B cell (primary cell): Measurements from ENCODE around the gene CEACAM1. TPM values are rescaled to one million over a fixed set of nuclear protein-coding genes. Genes with fewer than 3 reads are reported as not detected.
"Not testable (repeated sequence)": the region's sequence is repeated elsewhere in the genome, so short reads cannot be mapped to it uniquely, and the experiment has no call there.

Experiments used
- ATAC-seq: fragments of 200-7000 bp; cut with Tn5 transposase; one replicate; pipeline ENCODE4 v1.10.0; 2021; ENCODE audit warnings: low read depth, mild to moderate bottlenecking, moderate number of reproducible peaks, moderate library complexity
- CTCF ChIA-PET: fragments of 350-600 bp; sonication (Branson Sonifier 250); formaldehyde crosslinking; loops from one replicate; lab custom pipeline; 2021; ENCODE audit warnings: antibody characterized with exemption, inconsistent platforms; lab: Charles Lee
- POLR2A ChIA-PET: fragments of 350-600 bp; sonication (Branson Sonifier 250); formaldehyde crosslinking; loops from one replicate; lab custom pipeline; 2021; ENCODE audit warnings: antibody characterized with exemption; lab: Charles Lee
- DNase-seq: peaks from one replicate; pipeline ENCODE4 v3.0.0; 2013
- H2AFZ ChIP-seq: 2 replicates; pipeline ENCODE4 v1.6.1; 2012; ENCODE audit warnings: mild to moderate bottlenecking, low read depth, low read length; ENCODE audit not compliant: insufficient read depth, poor library complexity, severe bottlenecking
- H3K27ac ChIP-seq, 2 donors: 1 replicate in 1 of 2; 2 replicates in 1 of 2; pipeline ENCODE4 v1.5.1; 2012 to 2013; ENCODE audit warnings: low read length in 2 of 2, mild to moderate bottlenecking in 2 of 2, moderate library complexity in 1 of 2
- H3K27me3 ChIP-seq, 4 experiments: fragments of 200-600 bp in 1 of 4; sonication (generic) in 1 of 4; replicated peaks in 1 of 4; 1 replicate in 2 of 4; 2 replicates in 2 of 4; pipeline versions ENCODE4 v1.6.1 to v1.7.0; 2013 to 2016; ENCODE audit warnings: low read length in 3 of 4, mild to moderate bottlenecking in 2 of 4, mixed read lengths in 1 of 4, moderate library complexity in 1 of 4; ENCODE audit not compliant: insufficient read depth in 4 of 4, control insufficient read depth in 3 of 4; ENCODE audit errors: control extremely low read depth in 1 of 4
- H3K36me3 ChIP-seq, 2 experiments: replicated peaks in 1 of 2; 1 replicate in 1 of 2; 2 replicates in 1 of 2; pipeline versions ENCODE4 v1.6.1 to v1.7.1; 2013; ENCODE audit warnings: low read length in 1 of 2; ENCODE audit not compliant: insufficient read depth in 2 of 2, control insufficient read depth in 1 of 2; ENCODE audit errors: control extremely low read depth in 1 of 2, extremely low read depth in 1 of 2
- H3K4me1 ChIP-seq, 2 donors: fragments of 200-600 bp in 1 of 2; sonication (generic) in 1 of 2; 1 replicate in 1 of 2; 2 replicates in 1 of 2; pipeline versions ENCODE4 v1.5.1 to v1.6.1; 2013 to 2017; ENCODE audit warnings: low read length in 2 of 2; ENCODE audit not compliant: control insufficient read depth in 2 of 2, insufficient read depth in 2 of 2
- H3K4me2 ChIP-seq: replicated peaks from 2 replicates; pipeline ENCODE3; 2012; ENCODE audit warnings: mild to moderate bottlenecking, low read depth, low read length; ENCODE audit not compliant: poor library complexity, severe bottlenecking
- H3K4me3 ChIP-seq, 5 experiments: fragments of 200-600 bp in 1 of 5; sonication (generic) in 1 of 5; 1 replicate in 3 of 5; 2 replicates in 2 of 5; pipeline versions ENCODE4 v1.5.1 to v1.7.0; 2011 to 2016; ENCODE audit warnings: low read length in 4 of 5, mild to moderate bottlenecking in 4 of 5, low read depth in 2 of 5, control low read depth in 1 of 5, moderate library complexity in 1 of 5; ENCODE audit not compliant: insufficient read depth in 1 of 5; ENCODE audit errors: control extremely low read depth in 1 of 5, extremely low read depth in 1 of 5
- H3K79me2 ChIP-seq: fragments of 200-600 bp; sonication (generic); one replicate; pipeline ENCODE4 v1.6.0; 2016; ENCODE audit warnings: low read length; ENCODE audit not compliant: control insufficient read depth, insufficient read depth
- H3K9ac ChIP-seq: fragments of 200-600 bp; sonication (generic); 2 replicates; pipeline ENCODE4 v1.6.1; 2017; ENCODE audit warnings: mild to moderate bottlenecking, low read length, moderate library complexity
- H3K9me3 ChIP-seq, 3 donors: one replicate each; pipeline versions ENCODE4 v1.6.1 to v1.7.1; 2013; ENCODE audit warnings: low read length in 2 of 3; ENCODE audit not compliant: control insufficient read depth in 2 of 3, insufficient read depth in 1 of 3; ENCODE audit errors: control extremely low read depth in 1 of 3
- H4K20me1 ChIP-seq: 2 replicates; pipeline ENCODE4 v1.6.0; 2012; ENCODE audit warnings: mild to moderate bottlenecking, low read length; ENCODE audit not compliant: insufficient read depth, control insufficient read depth, poor library complexity, severe bottlenecking
- H3K27ac Mint-ChIP-seq: one replicate; pipeline ENCODE4 v1.8.0; 2021; ENCODE audit warnings: mixed read lengths
- H3K27me3 Mint-ChIP-seq: one replicate; pipeline ENCODE4 v1.8.0; 2021; ENCODE audit warnings: mixed read lengths
- H3K4me1 Mint-ChIP-seq: one replicate; pipeline ENCODE4 v1.8.0; 2021; ENCODE audit warnings: mixed read lengths
- H3K4me3 Mint-ChIP-seq: one replicate; pipeline ENCODE4 v1.8.0; 2021; ENCODE audit warnings: mixed read lengths
- H3K9me3 Mint-ChIP-seq: one replicate; pipeline ENCODE4 v1.8.0; 2022; ENCODE audit warnings: mixed read lengths; ENCODE audit not compliant: insufficient read depth
- EZH2 ChIP-seq: IDR thresholded peaks from 2 replicates; pipeline ENCODE4 v1.6.1; 2012; ENCODE audit warnings: borderline replicate concordance, low read depth, mild to moderate bottlenecking, moderate library complexity, low read length; ENCODE audit not compliant: insufficient read depth, poor library complexity, severe bottlenecking
- WGBS: methylation state at CpG from one replicate; pipeline ENCODE4 v1.1.5; 2013; ENCODE audit warnings: missing lambda C conversion rate; ENCODE audit not compliant: insufficient coverage; 5-methylcytosine and 5-hydroxymethylcytosine counted together
- intact Hi-C: fragments of 100-400 bp; cut with micrococcal nuclease; formaldehyde crosslinking; loops from one replicate; pipeline ENCODE4 v1.10.0; 2022
- polyA plus RNA-seq: library from polyadenylated mRNA; depleted of rRNA; stranded (reverse); fragments of >200 nt; gene quantifications from 2 replicates; pipeline ENCODE4 v1.2.3, GENCODE V29; 2012
- total RNA-seq, 2 donors: library from RNA; stranded (reverse); fragments of 120-200 nt in 1 of 2; gene quantifications; 1 replicate in 1 of 2; 2 replicates in 1 of 2; pipeline versions ENCODE4 v1.2.3 to v1.2.4, GENCODE V29; 2013 to 2022
- TF ChIP-seq, protein P1 (sequence below): fragments of 200-600 bp; IDR thresholded peaks from one replicate; pipeline ENCODE4 v1.8.0; 2022; ENCODE audit warnings: antibody characterized with exemption, mild to moderate bottlenecking

CEACAM1 gene
- total and polyA plus RNA-seq, 2 donors (not counting 1 experiment from before 2014, with no cell fraction given), result 8.8 to 14.6 TPM

DNA sequence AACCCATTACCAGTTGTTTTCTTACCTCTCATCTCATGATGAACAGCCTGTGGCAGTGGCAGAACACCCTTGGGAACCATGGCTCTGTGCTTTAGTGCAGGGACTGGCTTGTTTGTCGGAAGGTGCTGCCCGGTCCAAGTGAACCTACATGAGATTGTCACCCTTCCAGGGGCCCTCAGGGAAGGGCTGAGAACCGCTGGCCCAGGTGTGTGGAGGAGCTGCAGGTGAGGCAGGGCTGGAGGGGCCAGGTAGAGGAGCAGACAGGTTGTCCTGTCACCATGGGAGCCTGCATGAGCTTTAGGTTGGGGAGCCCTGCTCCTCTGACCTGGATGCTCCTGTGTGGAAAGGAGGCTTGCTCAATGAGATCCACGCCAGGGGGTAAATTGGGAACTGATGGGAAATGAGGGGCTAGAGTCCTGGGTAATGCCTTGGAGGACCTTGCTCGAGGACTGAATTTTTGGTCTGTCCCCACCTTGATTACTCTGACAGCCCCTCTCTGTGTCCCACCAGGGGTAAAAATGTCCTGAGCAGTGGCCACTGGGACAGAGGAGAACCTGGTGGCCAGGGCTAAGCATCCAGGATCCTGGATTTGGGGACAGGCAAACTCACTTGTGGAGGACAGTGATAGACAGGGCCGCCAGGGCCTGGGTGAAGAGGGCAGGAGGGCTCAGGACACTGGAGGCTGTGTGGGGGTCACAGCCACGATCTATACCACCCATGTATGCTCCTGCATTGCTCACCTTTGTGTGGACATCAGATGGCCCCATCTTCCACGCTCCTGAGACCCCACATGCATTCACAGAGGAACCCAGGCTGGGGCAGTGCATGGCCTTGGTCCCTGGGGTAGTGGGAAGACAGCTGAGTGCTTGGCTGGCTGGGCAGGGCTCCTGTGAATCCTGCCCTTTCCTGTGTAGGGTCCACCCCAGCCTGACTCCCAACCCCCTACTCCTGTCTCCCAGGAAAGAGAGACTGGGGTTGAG lies 24.1 kb upstream of the CEACAM1 start:
- H3K27me3 ChIP-seq, result peaks cover 0 to 25% (median under 1%) of the 10 kb centered on the region in 4 experiments
- H4K20me1 ChIP-seq, result no peaks in the 10 kb centered on the region
- peaks cover 45% of the 10 kb centered on the region for H3K27me3 Mint-ChIP-seq
- H3K79me2 ChIP-seq, result no peaks in the 10 kb centered on the region
- POLR2A ChIA-PET, result interaction anchor here (0.6 kb wide), 1 partner anchor 13 kb away, joined by 4 read pairs; no protein-coding TSS in a partner anchor
- H2AFZ ChIP-seq, result no peak overlapping the region
- ATAC-seq, result no peak
- DNase-seq, result no peak
- intact Hi-C loops, result no loop called here
- H3K36me3 ChIP-seq, result no peaks in the 10 kb centered on the region
- H3K4me1 ChIP-seq, result peaks cover 25 to 26% of the 10 kb centered on the region in 2 donors
- TF ChIP-seq, protein P1, sequence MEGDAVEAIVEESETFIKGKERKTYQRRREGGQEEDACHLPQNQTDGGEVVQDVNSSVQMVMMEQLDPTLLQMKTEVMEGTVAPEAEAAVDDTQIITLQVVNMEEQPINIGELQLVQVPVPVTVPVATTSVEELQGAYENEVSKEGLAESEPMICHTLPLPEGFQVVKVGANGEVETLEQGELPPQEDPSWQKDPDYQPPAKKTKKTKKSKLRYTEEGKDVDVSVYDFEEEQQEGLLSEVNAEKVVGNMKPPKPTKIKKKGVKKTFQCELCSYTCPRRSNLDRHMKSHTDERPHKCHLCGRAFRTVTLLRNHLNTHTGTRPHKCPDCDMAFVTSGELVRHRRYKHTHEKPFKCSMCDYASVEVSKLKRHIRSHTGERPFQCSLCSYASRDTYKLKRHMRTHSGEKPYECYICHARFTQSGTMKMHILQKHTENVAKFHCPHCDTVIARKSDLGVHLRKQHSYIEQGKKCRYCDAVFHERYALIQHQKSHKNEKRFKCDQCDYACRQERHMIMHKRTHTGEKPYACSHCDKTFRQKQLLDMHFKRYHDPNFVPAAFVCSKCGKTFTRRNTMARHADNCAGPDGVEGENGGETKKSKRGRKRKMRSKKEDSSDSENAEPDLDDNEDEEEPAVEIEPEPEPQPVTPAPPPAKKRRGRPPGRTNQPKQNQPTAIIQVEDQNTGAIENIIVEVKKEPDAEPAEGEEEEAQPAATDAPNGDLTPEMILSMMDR, result no peak
- TF ChIP-seq EZH2, result no peak
- H3K4me2 ChIP-seq, result no peak overlapping the region
- no peak overlapping the region for H3K4me3 ChIP-seq
- CTCF ChIA-PET, result interaction anchor here (0.8 to 0.9 kb wide), 2 partner anchors 14 to 43 kb away, joined by 3 to 4 read pairs; no protein-coding TSS in a partner anchor
- H3K9ac ChIP-seq, result no peak overlapping the region
- peaks cover 4% of the 10 kb centered on the region for H3K9me3 Mint-ChIP-seq
- no peak overlapping the region for H3K4me3 Mint-ChIP-seq
- no peak overlapping the region for H3K27ac Mint-ChIP-seq
- no peak overlapping the region for H3K27ac ChIP-seq
- 97% methylated on average over 6 of the region's 8 CpGs for WGBS
- peaks cover 0 to 23% (median 0%) of the 10 kb centered on the region in 3 donors for H3K9me3 ChIP-seq
- peaks cover 26% of the 10 kb centered on the region for H3K4me1 Mint-ChIP-seq

DNA sequence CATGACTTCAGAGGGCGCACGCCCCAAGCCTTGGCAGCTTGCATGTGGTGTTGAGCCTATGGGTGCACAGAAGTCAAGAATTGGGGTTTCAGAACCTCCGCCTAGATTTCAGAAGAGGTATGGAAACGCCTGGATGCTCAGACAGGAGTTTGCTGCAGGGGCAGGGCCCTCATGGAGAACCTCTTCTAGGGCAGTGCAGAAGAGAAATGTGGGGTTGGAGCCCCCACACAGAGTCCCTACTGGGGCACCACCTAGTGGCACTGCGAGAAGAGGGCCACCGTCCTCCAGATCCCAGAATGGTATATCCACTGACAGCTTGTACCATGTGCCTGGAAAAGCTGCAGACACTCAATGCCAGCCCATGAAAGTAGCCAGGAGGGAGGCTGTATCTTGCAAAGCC lies 22.2 kb upstream of the CEACAM1 start:
- Histone ChIP-seq H3K27me3 (peaks cover 0 to 29% (median 1%) of the 10 kb centered on the region in 4 experiments), H3K4me1 (peaks cover 17% of the 10 kb centered on the region in 2 donors), H3K9me3 (peaks cover 0 to 23% (median 0%) of the 10 kb centered on the region in 3 donors)
- H3K4me3 ChIP-seq, H3K4me2 ChIP-seq, intact Hi-C loops, H3K9ac ChIP-seq, H4K20me1 ChIP-seq, ATAC-seq, H2AFZ ChIP-seq, H3K79me2 ChIP-seq, H3K27ac ChIP-seq, H3K27ac Mint-ChIP-seq, DNase-seq, H3K4me3 Mint-ChIP-seq, POLR2A ChIA-PET, H3K9me3 Mint-ChIP-seq, CTCF ChIA-PET, H3K36me3 ChIP-seq: not testable (repeated sequence)
- Mint-ChIP-seq H3K4me1 (peaks cover 20% of the 10 kb centered on the region), H3K27me3 (peaks cover 50% of the 10 kb centered on the region)
- 93% methylated on average over 6 of the region's 6 CpGs for WGBS

DNA sequence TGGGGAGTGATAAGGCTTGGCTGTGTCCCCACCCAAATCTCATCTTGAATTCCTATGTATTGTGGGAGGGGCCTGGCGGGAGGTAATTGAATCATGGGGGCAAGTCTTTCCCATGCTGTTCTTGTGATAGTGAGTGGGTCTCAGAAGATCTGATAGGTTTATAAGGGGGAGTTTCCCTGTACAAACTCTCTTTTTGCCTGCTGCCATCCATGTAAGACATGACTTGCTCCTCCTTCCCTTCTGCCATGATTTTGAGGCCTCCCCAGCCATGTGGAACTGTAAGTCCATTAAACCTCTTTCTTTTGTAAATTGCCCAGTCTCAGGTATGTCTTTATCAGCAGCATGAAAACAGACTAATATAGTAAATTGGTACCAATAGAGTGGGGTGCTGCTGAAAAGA lies 20.8 kb upstream of the CEACAM1 start:
- intact Hi-C loops, H3K4me3 Mint-ChIP-seq, H3K27ac ChIP-seq, ATAC-seq, H3K79me2 ChIP-seq, H4K20me1 ChIP-seq, H3K36me3 ChIP-seq, DNase-seq, H3K9ac ChIP-seq, H3K4me2 ChIP-seq, POLR2A ChIA-PET, H3K27ac Mint-ChIP-seq, H3K4me3 ChIP-seq, H3K9me3 Mint-ChIP-seq, H2AFZ ChIP-seq: not testable (repeated sequence)
- Histone ChIP-seq H3K9me3 (peaks cover 0 to 23% (median 0%) of the 10 kb centered on the region in 3 donors), H3K27me3 (peaks cover 0 to 21% (median 1%) of the 10 kb centered on the region in 4 experiments), H3K4me1 (peaks cover 10 to 12% of the 10 kb centered on the region in 2 donors)
- Mint-ChIP-seq H3K27me3 (peaks cover 44% of the 10 kb centered on the region), H3K4me1 (peaks cover 12% of the 10 kb centered on the region)
- CTCF ChIA-PET, result interaction anchor here (0.5 kb wide), 1 partner anchor 99 kb away, joined by 3 read pairs; no protein-coding TSS in a partner anchor
- WGBS, result no CpG with 5 or more reads among the region's 1 CpG
